GM18526 (cell line): Measurements from ENCODE around the gene IFFO2.

ENCODE experiments used
- POLR2A ChIP-seq: IDR thresholded peaks from 3 replicates; pipeline ENCODE4 v1.6.1; 2011; ENCODE audit not compliant: insufficient read length; ENCODE audit errors: extremely low read depth

The IFFO2 gene

GRCh38 chr1:18947570-18947969 lies 8.9 kb downstream of the IFFO2 start:
- TF ChIP-seq POLR2A = no peak

GRCh38 chr1:18946550-18947381 lies 9.7 kb downstream of the IFFO2 start:
- TF ChIP-seq POLR2A = no peak

- no peak for TF ChIP-seq POLR2A
Observed at GRCh38 chr1:18945401-18945849, 11.1 kb downstream of the IFFO2 start.

GRCh38 chr1:18944810-18945209 lies 11.7 kb downstream of the IFFO2 start:
- TF ChIP-seq POLR2A = no peak

GRCh38 chr1:18943914-18944572 lies 12.4 kb downstream of the IFFO2 start:
- TF ChIP-seq POLR2A = no peak

GRCh38 chr1:18943162-18943561 lies 13.3 kb downstream of the IFFO2 start:
- TF ChIP-seq POLR2A = no peak

GRCh38 chr1:18942340-18942739 lies 14.1 kb downstream of the IFFO2 start:
- TF ChIP-seq POLR2A = no peak

- TF ChIP-seq POLR2A = no peak
Observed at GRCh38 chr1:18941221-18942141, 15.0 kb downstream of the IFFO2 start.

GRCh38 chr1:18940303-18941020 lies 16.0 kb downstream of the IFFO2 start:
- no peak for TF ChIP-seq POLR2A

- no peak for TF ChIP-seq POLR2A
Observed at GRCh38 chr1:18939398-18940302, 16.8 kb downstream of the IFFO2 start.

- TF ChIP-seq POLR2A = no peak
Observed at GRCh38 chr1:18938707-18939070, 17.8 kb downstream of the IFFO2 start.

GRCh38 chr1:18938008-18938706 lies 18.3 kb downstream of the IFFO2 start:
- no peak for TF ChIP-seq POLR2A

- no peak for TF ChIP-seq POLR2A
Observed at GRCh38 chr1:18937539-18937938, 18.9 kb downstream of the IFFO2 start.
